HCT116 (cell line): ENCODE results near the gene CEP72.

Source experiments
- JUND ChIP-seq: IDR thresholded peaks from 2 replicates; pipeline ENCODE4 v1.6.1; 2012
- POLR2A ChIP-seq: IDR thresholded peaks from 2 replicates; pipeline ENCODE4 v1.7.0; 2011; ENCODE audit warnings: borderline replicate concordance; ENCODE audit not compliant: insufficient read depth, insufficient read length; ENCODE audit errors: extremely low read depth
- REST ChIP-seq: IDR thresholded peaks from 2 replicates; pipeline ENCODE4 v1.6.1; 2012; ENCODE audit warnings: low read depth
- ZFX ChIP-seq: fragments of 450-650 bp; IDR thresholded peaks from 2 replicates; pipeline ENCODE4 v1.6.1; 2017

- no peak for TF ChIP-seq POLR2A
- no peak for TF ChIP-seq JUND
- no peak for TF ChIP-seq ZFX
- no peak for TF ChIP-seq REST
These were observed 44.5 kb upstream of the CEP72 start for GRCh38 chr5:567664-568060.
